ENCODE measurements around the gene GLIS2. TPM values are rescaled to one million over a fixed set of nuclear protein-coding genes. Genes with fewer than 3 reads are reported as not detected.

Gene GLIS2
- 6.7 and 7.4 TPM in 2 replicates for total RNA-seq (2014; rRNA removed; shearing (Covaris generic))

DNA sequence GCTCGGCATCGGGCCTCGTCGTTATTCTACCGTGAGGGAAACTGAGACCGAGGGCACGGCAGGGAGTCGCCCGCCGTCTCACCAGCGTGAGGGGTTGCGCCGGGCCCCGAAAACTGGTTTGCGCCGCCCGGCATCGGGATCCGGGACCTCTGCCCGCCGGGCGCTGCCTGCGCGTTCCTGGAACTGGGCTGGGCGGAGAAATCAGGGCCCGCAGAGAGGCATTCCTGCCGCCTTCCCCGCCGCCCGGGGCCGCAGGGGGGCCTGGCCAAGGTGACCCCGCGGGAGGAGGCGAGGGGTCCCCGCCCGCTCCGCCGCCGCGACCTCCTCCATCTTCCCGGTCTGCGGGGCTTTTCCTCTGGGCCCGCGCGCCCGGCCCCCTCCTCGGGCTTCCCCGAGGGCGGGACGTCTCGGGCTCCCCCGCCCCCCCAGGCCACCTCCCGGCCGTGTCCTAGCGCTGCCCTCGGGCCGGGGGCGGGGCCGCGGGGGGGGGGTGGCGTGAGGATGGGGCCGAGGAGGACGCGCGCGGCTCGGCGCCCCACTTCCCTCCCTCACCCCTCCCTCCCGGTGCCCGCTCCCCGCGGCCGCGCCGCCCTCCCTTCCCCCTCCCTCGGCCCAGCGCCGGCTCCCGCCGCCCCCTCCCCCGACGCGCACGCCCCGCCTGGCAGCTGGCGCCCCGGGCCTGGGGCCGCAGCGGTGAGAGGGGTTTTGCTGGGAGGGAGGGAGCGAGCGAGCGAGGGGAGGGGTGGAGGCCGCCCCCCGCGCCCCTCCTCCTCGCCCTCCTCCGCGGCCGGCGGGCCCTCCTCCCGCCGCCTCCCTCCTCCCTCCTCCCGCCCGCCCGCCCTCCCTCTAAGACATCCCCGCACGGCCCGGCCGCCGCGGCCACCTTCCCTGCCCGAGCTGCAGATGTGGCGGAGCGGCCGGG is at the start of gene GLIS2:
TSS of gene GLIS2 (plus strand) at position 882 of the 922 bp plus-strand sequence. CDS start 16,214 bp downstream, outside the sequence.
- DNase-seq (ENCODE audit: low spot score) = peak; percentile 81

DNA sequence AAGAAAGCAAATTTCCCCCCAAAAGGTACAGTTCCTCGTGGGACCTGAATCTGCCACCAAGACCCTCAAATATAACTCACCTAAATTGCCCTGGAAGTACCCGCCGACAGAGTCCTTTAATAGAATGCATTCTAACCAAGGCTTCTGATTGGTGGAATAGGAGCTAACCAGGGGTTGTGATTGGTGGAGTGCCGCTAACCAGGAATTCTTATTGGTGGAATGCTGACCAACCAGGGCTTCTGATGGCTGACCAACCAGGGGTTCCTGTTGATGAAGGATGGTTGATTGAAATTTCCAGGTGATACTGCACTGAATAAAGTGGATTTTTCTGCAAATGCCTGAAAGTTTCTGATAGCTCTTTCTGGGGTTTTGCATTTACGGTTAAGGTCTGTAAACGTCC is 49.5 kb upstream of the GLIS2 start:
- DNase-seq (ENCODE audit: low spot score) = peak; percentile 39

GRCh38 chr16:4270091-4270490 is 45.8 kb upstream of the GLIS2 start:
- DNase-seq (ENCODE audit: low spot score) = no peak

DNA sequence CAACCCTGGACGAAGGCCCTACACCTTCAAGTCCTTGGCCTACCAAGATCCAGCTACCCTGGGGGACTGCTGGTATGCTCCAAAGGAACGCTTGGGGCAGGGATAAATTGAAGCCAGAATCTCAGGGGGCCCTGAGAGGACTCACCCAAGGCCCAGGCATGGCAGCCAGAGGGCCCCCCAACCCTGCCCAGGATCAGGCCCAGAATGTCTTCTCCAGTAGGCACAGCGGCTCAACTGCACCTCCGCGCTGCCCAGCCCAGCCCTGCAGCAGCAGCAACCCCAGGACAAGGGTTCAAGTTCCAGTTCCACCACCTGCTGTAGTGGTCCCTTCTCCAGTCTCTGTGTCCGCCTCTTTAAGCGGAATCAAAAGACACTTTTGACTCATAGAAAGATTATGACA is 45.3 kb upstream of the GLIS2 start:
- no peak for DNase-seq (ENCODE audit: low spot score)

GRCh38 chr16:4271176-4272113 is 44.4 kb upstream of the GLIS2 start:
- peak; percentile 88 for DNase-seq (ENCODE audit: low spot score)

- peak; percentile 67 for DNase-seq (ENCODE audit: low spot score)
Measured at GRCh38 chr16:4272114-4272956, 43.5 kb upstream of the GLIS2 start.

- peak; percentile 54 for DNase-seq (ENCODE audit: low spot score)
Measured at GRCh38 chr16:4273858-4274311, 42.0 kb upstream of the GLIS2 start.

DNA sequence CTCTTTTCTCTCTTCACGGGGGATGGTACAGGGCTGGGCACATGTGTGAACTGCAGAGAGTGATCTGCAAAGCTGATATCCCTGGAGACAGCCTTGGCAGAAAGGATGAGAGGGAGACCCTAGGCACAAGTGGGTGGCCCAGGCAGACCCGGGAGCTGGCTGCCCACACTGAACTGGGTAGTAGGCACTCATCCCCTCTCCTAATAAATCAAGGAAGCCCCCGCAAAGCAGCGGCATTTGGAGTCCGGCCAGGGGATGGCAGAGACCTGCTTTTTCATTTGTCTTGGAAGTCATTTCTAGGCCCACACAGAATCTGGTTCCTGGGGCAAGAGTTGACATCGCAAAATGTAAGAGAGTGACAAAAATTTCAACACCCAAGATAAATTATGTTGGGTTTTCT is 40.0 kb upstream of the GLIS2 start:
- DNase-seq (ENCODE audit: low spot score) = no peak

GRCh38 chr16:4277987-4278513 is 37.8 kb upstream of the GLIS2 start:
- DNase-seq (ENCODE audit: low spot score) = no peak

DNA sequence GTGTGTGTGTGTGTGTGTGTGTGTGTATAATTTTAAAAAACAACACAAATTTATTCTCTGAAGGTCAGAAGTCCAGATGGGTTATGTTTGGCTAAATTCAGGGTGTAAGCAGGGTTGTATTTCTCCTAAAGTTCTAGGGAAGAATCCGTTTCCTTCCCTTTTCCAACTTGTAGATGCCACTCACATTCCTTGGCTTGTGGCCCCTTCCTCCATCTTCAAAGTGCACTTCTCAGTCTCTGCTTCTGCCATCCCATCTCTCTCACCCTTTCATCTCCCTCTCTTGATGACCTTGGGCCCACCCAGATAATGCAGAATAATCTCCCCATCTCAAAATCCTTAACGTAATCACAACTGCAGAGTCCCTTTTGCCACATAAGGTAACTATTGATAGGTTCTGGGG is 35.2 kb upstream of the GLIS2 start:
- no peak for DNase-seq (ENCODE audit: low spot score)

- DNase-seq (ENCODE audit: low spot score) = no peak
Measured at GRCh38 chr16:4283441-4283840, 32.4 kb upstream of the GLIS2 start.

GRCh38 chr16:4283939-4284338 is 31.9 kb upstream of the GLIS2 start:
- DNase-seq (ENCODE audit: low spot score) = no peak

GRCh38 chr16:4285167-4285566 is 30.7 kb upstream of the GLIS2 start:
- DNase-seq (ENCODE audit: low spot score) = no peak

DNA sequence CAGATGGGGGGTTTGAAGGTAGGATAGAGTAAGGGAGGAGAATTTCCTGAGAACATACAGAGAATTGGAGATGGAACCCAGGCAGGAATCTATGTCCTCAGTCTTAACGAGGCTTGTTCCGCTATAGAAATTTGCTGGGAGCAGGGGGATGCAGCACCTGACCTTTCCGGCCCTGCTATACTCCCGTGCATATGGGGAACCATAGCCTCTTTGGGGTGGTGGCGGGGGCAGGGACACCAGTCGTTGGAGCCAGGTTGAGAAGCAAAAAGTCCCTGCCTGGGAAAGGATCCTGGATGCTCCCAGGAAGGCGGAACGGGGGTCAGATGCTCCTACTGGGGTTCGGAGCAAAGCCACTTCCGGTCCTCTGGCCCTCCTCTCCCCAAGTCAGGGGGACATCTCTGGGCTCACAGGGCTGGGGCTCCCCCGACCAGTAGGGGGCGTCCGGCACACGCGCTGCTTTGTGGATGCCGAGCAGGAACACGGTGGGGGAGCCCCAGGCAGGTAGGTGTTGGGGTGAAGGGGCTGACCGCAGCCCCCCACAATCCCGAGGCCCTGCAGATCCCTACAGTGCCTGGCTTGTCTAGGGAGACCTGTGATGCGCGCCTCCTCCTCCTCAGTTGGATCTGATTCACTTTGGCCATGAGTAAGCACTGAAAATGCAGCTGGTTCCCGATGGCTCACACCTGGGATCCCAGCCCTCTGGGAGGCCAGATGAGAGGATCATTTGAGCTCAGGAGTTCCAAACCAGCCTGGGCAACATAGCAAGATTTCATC is 27.5 kb upstream of the GLIS2 start:
- DNase-seq (ENCODE audit: low spot score) = peak; percentile 81

DNA sequence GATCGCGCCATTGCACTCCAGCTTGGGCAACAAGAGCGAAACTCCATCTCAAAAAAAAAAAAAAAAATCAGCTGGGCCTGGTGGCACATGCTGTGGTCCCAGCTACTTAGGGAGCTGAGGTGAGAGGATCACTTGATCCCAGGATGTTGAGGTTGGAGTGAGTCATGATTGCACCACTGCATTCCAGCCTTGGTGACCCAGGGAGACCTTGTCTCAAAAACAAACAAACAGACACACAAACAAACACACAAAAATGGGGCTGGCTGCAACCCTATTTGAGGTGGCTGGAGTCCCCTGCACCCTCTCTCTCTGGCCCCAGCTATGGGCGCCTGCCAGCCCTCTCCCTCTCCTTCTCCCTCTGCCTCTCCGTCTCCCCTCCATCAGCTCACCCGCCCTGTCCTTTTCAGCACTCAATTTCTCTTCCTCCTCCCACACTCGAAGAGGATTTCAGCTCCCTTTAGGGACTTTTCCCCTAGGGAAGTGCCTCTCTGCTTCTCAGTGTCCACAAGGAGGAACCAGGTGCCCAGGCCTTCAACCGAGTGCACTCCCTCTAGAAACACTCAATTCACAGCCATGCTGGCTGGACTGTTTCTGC is 25.5 kb upstream of the GLIS2 start:
- DNase-seq (ENCODE audit: low spot score) = peak; percentile 72

DNA sequence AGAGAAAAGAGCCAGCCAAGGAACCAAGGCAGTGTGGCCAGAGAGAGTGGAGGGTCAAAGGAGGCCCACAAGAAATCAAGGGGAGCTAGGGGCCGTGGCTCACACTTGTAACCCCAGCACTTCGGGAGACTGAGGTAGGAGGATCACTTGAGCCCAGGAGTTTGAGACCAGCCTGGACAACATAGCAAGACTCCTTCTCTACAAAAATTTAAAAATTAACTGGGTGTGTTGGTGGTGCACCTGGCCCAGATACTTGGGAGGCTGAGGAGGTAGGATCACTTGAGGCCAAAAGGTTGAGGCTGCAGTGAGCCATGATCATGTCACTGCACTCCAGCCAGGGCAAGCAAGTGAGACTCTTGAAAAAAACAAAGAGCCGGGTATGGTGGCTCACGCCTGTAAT is 24.2 kb upstream of the GLIS2 start:
- no peak for DNase-seq (ENCODE audit: low spot score)

DNA sequence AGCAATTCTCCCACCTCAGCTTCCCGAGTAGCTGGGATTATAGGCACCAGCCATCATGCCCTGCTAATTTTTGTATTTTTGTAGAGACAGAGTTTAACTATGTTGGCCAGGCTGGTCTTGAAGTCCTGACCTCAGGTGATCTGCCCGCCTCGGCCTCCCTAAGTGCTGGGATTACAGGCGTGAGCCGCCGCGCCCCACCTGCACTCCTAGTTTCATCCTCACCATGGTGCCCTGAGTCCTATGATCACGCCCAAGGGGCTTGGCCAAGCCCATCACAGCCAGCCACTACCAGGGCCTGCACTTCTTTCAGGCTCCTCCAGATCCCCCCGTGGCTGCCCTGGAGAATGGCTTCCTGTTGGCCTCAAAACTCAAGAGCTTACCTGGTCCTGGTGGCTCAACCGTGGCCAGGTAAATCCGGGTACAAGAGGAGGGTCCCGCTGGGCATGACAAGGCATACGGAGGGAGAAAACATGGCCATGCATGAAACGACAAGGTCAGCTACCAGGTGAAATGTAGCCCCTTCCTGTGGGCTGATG is 22.6 kb upstream of the GLIS2 start:
- DNase-seq (ENCODE audit: low spot score) = no peak

DNA sequence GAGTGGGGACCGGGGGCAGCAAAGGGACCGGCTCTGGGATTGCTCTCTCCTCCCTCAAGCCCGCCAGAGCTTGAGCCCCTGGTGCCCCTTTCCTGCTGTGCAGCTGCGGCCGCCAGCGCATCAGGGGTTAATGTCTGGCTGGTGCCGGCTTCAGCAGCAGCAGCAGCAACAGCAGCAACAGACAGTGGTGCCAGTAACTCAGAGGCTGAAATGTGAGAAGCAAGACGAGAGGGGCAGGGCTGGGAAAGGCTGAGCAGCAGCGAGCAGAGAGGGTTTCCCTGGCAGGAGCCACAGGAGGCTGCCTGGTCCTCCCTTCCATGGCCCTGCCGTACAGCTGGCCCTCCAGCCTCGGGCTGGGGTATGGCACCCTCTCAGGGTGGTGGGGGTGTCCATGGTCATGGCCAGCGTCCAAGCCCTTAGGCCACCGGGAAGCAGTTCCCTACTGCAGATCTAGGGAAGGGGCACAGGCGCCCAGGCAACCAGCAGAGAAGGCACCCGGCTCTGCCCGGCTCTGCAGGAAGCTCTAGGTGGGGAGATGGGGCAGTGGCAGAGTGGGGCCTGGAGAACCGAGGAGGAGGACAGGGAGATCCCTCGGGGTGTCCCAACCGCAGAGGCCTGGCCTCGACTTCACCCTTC is 21.9 kb upstream of the GLIS2 start:
- no peak for DNase-seq (ENCODE audit: low spot score)

GRCh38 chr16:4295581-4295980 is 20.3 kb upstream of the GLIS2 start:
- no peak for DNase-seq (ENCODE audit: low spot score)

Measured in HT-29 (cell line).